B cell (primary cell): ENCODE data around the gene CBX2. TPM values are rescaled to one million over a fixed set of nuclear protein-coding genes. Genes with fewer than 3 reads are reported as not detected.

Experiments used
- ATAC-seq: fragments of 200-7000 bp; cut with Tn5 transposase; one replicate; pipeline ENCODE4 v1.10.0; 2021; ENCODE audit warnings: low read depth, mild to moderate bottlenecking, moderate number of reproducible peaks, moderate library complexity
- CTCF ChIA-PET: fragments of 350-600 bp; sonication (Branson Sonifier 250); formaldehyde crosslinking; loops from one replicate; lab custom pipeline; 2021; ENCODE audit warnings: antibody characterized with exemption, inconsistent platforms; lab: Charles Lee
- POLR2A ChIA-PET: fragments of 350-600 bp; sonication (Branson Sonifier 250); formaldehyde crosslinking; loops from one replicate; lab custom pipeline; 2021; ENCODE audit warnings: antibody characterized with exemption; lab: Charles Lee
- DNase-seq: peaks from one replicate; pipeline ENCODE4 v3.0.0; 2013
- H2AFZ ChIP-seq: 2 replicates; pipeline ENCODE4 v1.6.1; 2012; ENCODE audit warnings: mild to moderate bottlenecking, low read depth, low read length; ENCODE audit not compliant: insufficient read depth, poor library complexity, severe bottlenecking
- H3K27ac ChIP-seq, 2 donors: 1 replicate in 1 of 2; 2 replicates in 1 of 2; pipeline ENCODE4 v1.5.1; 2012 to 2013; ENCODE audit warnings: low read length in 2 of 2, mild to moderate bottlenecking in 2 of 2, moderate library complexity in 1 of 2
- H3K27me3 ChIP-seq, 4 experiments: fragments of 200-600 bp in 1 of 4; sonication (generic) in 1 of 4; replicated peaks in 1 of 4; 1 replicate in 2 of 4; 2 replicates in 2 of 4; pipeline versions ENCODE4 v1.6.1 to v1.7.0; 2013 to 2016; ENCODE audit warnings: low read length in 3 of 4, mild to moderate bottlenecking in 2 of 4, mixed read lengths in 1 of 4, moderate library complexity in 1 of 4; ENCODE audit not compliant: insufficient read depth in 4 of 4, control insufficient read depth in 3 of 4; ENCODE audit errors: control extremely low read depth in 1 of 4
- H3K36me3 ChIP-seq, 2 experiments: replicated peaks in 1 of 2; 1 replicate in 1 of 2; 2 replicates in 1 of 2; pipeline versions ENCODE4 v1.6.1 to v1.7.1; 2013; ENCODE audit warnings: low read length in 1 of 2; ENCODE audit not compliant: insufficient read depth in 2 of 2, control insufficient read depth in 1 of 2; ENCODE audit errors: control extremely low read depth in 1 of 2, extremely low read depth in 1 of 2
- H3K4me1 ChIP-seq, 2 donors: fragments of 200-600 bp in 1 of 2; sonication (generic) in 1 of 2; 1 replicate in 1 of 2; 2 replicates in 1 of 2; pipeline versions ENCODE4 v1.5.1 to v1.6.1; 2013 to 2017; ENCODE audit warnings: low read length in 2 of 2; ENCODE audit not compliant: control insufficient read depth in 2 of 2, insufficient read depth in 2 of 2
- H3K4me2 ChIP-seq: replicated peaks from 2 replicates; pipeline ENCODE3; 2012; ENCODE audit warnings: mild to moderate bottlenecking, low read depth, low read length; ENCODE audit not compliant: poor library complexity, severe bottlenecking
- H3K4me3 ChIP-seq, 5 experiments: fragments of 200-600 bp in 1 of 5; sonication (generic) in 1 of 5; 1 replicate in 3 of 5; 2 replicates in 2 of 5; pipeline versions ENCODE4 v1.5.1 to v1.7.0; 2011 to 2016; ENCODE audit warnings: low read length in 4 of 5, mild to moderate bottlenecking in 4 of 5, low read depth in 2 of 5, control low read depth in 1 of 5, moderate library complexity in 1 of 5; ENCODE audit not compliant: insufficient read depth in 1 of 5; ENCODE audit errors: control extremely low read depth in 1 of 5, extremely low read depth in 1 of 5
- H3K79me2 ChIP-seq: fragments of 200-600 bp; sonication (generic); one replicate; pipeline ENCODE4 v1.6.0; 2016; ENCODE audit warnings: low read length; ENCODE audit not compliant: control insufficient read depth, insufficient read depth
- H3K9ac ChIP-seq: fragments of 200-600 bp; sonication (generic); 2 replicates; pipeline ENCODE4 v1.6.1; 2017; ENCODE audit warnings: mild to moderate bottlenecking, low read length, moderate library complexity
- H3K9me3 ChIP-seq, 3 donors: one replicate each; pipeline versions ENCODE4 v1.6.1 to v1.7.1; 2013; ENCODE audit warnings: low read length in 2 of 3; ENCODE audit not compliant: control insufficient read depth in 2 of 3, insufficient read depth in 1 of 3; ENCODE audit errors: control extremely low read depth in 1 of 3
- H4K20me1 ChIP-seq: 2 replicates; pipeline ENCODE4 v1.6.0; 2012; ENCODE audit warnings: mild to moderate bottlenecking, low read length; ENCODE audit not compliant: insufficient read depth, control insufficient read depth, poor library complexity, severe bottlenecking
- H3K27ac Mint-ChIP-seq: one replicate; pipeline ENCODE4 v1.8.0; 2021; ENCODE audit warnings: mixed read lengths
- H3K27me3 Mint-ChIP-seq: one replicate; pipeline ENCODE4 v1.8.0; 2021; ENCODE audit warnings: mixed read lengths
- H3K4me1 Mint-ChIP-seq: one replicate; pipeline ENCODE4 v1.8.0; 2021; ENCODE audit warnings: mixed read lengths
- H3K4me3 Mint-ChIP-seq: one replicate; pipeline ENCODE4 v1.8.0; 2021; ENCODE audit warnings: mixed read lengths
- H3K9me3 Mint-ChIP-seq: one replicate; pipeline ENCODE4 v1.8.0; 2022; ENCODE audit warnings: mixed read lengths; ENCODE audit not compliant: insufficient read depth
- EZH2 ChIP-seq: IDR thresholded peaks from 2 replicates; pipeline ENCODE4 v1.6.1; 2012; ENCODE audit warnings: borderline replicate concordance, low read depth, mild to moderate bottlenecking, moderate library complexity, low read length; ENCODE audit not compliant: insufficient read depth, poor library complexity, severe bottlenecking
- WGBS: methylation state at CpG from one replicate; pipeline ENCODE4 v1.1.5; 2013; ENCODE audit warnings: missing lambda C conversion rate; ENCODE audit not compliant: insufficient coverage; 5-methylcytosine and 5-hydroxymethylcytosine counted together
- intact Hi-C: fragments of 100-400 bp; cut with micrococcal nuclease; formaldehyde crosslinking; loops from one replicate; pipeline ENCODE4 v1.10.0; 2022
- polyA plus RNA-seq: library from polyadenylated mRNA; depleted of rRNA; stranded (reverse); fragments of >200 nt; gene quantifications from 2 replicates; pipeline ENCODE4 v1.2.3, GENCODE V29; 2012
- total RNA-seq, 2 donors: library from RNA; stranded (reverse); fragments of 120-200 nt in 1 of 2; gene quantifications; 1 replicate in 1 of 2; 2 replicates in 1 of 2; pipeline versions ENCODE4 v1.2.3 to v1.2.4, GENCODE V29; 2013 to 2022
- TF ChIP-seq, protein P1 (sequence below): fragments of 200-600 bp; IDR thresholded peaks from one replicate; pipeline ENCODE4 v1.8.0; 2022; ENCODE audit warnings: antibody characterized with exemption, mild to moderate bottlenecking

The CBX2 gene
- total and polyA plus RNA-seq, 2 donors (not counting 1 experiment from before 2014, with no cell fraction given): 0.10 to 0.47 TPM

DNA sequence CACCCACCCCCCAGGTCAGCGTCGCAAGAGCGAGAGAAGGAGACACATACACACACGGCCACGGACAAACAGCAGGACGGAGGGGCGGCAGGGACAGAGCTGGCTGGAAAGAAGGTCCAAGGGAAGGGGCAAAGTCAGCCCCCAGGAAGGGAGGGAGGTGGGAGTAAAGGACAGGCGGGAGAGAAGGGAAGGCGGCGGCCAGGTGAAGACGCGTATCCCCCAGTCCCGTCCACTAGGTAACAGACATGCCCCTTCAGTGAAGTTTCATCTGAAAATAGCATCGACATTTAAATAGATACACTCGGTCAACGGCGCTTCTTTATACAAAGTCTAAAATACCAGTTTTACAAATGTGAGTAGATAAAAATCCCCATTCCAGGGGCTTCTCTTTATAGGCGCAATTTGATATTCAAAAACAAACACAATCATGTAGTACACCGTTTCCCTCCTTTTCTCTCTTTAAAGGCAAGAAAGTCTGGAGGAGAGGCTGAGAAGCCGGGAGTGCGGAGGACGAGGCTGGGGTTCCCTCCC, 14.5 kb downstream of the CBX2 start:
- Histone ChIP-seq H3K27ac (no peak overlapping the region), H3K27me3 (peaks cover 0 to 63% (median 45%) of the 10 kb centered on the region in 4 experiments), H2AFZ (no peak overlapping the region), H3K36me3 (peaks cover 0 to 7% of the 10 kb centered on the region in 2 experiments), H3K4me1 (peaks cover 35 to 37% of the 10 kb centered on the region in 2 donors), H3K9me3 (peaks cover 0 to 44% (median 0%) of the 10 kb centered on the region in 3 donors), H3K9ac (no peak overlapping the region), H3K4me3 (no peak overlapping the region), H3K4me2 (no peak overlapping the region), H4K20me1 (peaks cover 21% of the 10 kb centered on the region), H3K79me2 (peaks cover 4% of the 10 kb centered on the region)
- no peak for TF ChIP-seq EZH2
- TF ChIP-seq, protein P1, sequence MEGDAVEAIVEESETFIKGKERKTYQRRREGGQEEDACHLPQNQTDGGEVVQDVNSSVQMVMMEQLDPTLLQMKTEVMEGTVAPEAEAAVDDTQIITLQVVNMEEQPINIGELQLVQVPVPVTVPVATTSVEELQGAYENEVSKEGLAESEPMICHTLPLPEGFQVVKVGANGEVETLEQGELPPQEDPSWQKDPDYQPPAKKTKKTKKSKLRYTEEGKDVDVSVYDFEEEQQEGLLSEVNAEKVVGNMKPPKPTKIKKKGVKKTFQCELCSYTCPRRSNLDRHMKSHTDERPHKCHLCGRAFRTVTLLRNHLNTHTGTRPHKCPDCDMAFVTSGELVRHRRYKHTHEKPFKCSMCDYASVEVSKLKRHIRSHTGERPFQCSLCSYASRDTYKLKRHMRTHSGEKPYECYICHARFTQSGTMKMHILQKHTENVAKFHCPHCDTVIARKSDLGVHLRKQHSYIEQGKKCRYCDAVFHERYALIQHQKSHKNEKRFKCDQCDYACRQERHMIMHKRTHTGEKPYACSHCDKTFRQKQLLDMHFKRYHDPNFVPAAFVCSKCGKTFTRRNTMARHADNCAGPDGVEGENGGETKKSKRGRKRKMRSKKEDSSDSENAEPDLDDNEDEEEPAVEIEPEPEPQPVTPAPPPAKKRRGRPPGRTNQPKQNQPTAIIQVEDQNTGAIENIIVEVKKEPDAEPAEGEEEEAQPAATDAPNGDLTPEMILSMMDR: no peak
- Mint-ChIP-seq H3K27me3 (peaks cover 36% of the 10 kb centered on the region), H3K4me1 (peaks cover 27% of the 10 kb centered on the region), H3K4me3 (peak overlapping the region; percentile 7), H3K9me3 (no peaks in the 10 kb centered on the region), H3K27ac (peak overlapping the region; percentile 72)
- ChIA-PET CTCF (interaction anchor here (1.3 kb wide), 1 partner anchor 178 kb away, joined by 3 read pairs; no protein-coding TSS in a partner anchor), POLR2A (interaction anchor here (1.2 kb wide), 1 partner anchor 50 kb away, joined by 4 read pairs; no protein-coding TSS in a partner anchor)
- ATAC-seq: no peak
- WGBS: 20% methylated on average over 1 of the region's 22 CpGs
- intact Hi-C loops: no loop called here
- no peak for DNase-seq
